ENCODE results near the gene ATP5IF1.

ATP5IF1 gene

DNA sequence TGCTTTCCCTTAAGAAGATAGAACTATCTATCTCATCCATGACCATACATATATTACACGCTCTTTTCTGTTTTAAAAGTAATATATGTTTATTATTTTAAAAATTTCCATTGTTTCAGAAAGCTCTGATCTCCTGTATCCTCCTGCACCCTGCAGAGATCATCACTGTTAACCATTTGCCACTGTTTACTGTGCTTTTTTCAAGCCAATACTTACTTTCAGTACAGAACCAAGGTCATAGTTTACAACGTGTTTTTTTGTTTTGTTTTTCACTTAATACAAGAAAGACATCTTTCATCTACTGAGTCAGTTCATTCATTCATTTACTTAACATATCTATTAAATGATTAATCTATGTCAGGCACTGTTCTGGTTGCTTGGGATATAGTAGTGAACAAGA is 33.6 kb downstream of the ATP5IF1 start:
- no peak for DNase-seq (ENCODE audit: low spot score)
- ChIA-PET POLR2A (ENCODE audit: low non-redundant PET) (interaction anchor here (0.7 kb wide), 1 partner anchor 301 kb away, joined by 9 read pairs; no protein-coding TSS in a partner anchor), CTCF (interaction anchor here (0.7 kb wide), 1 partner anchor 11 kb away, joined by 5 read pairs; no protein-coding TSS in a partner anchor)
- TF ChIP-seq, protein P1, sequence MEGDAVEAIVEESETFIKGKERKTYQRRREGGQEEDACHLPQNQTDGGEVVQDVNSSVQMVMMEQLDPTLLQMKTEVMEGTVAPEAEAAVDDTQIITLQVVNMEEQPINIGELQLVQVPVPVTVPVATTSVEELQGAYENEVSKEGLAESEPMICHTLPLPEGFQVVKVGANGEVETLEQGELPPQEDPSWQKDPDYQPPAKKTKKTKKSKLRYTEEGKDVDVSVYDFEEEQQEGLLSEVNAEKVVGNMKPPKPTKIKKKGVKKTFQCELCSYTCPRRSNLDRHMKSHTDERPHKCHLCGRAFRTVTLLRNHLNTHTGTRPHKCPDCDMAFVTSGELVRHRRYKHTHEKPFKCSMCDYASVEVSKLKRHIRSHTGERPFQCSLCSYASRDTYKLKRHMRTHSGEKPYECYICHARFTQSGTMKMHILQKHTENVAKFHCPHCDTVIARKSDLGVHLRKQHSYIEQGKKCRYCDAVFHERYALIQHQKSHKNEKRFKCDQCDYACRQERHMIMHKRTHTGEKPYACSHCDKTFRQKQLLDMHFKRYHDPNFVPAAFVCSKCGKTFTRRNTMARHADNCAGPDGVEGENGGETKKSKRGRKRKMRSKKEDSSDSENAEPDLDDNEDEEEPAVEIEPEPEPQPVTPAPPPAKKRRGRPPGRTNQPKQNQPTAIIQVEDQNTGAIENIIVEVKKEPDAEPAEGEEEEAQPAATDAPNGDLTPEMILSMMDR (conservative IDR thresholded peaks at IDR 0.05; ENCODE audit: low read depth): no peak
- H3K27ac ChIP-seq: no peak overlapping the region

DNA sequence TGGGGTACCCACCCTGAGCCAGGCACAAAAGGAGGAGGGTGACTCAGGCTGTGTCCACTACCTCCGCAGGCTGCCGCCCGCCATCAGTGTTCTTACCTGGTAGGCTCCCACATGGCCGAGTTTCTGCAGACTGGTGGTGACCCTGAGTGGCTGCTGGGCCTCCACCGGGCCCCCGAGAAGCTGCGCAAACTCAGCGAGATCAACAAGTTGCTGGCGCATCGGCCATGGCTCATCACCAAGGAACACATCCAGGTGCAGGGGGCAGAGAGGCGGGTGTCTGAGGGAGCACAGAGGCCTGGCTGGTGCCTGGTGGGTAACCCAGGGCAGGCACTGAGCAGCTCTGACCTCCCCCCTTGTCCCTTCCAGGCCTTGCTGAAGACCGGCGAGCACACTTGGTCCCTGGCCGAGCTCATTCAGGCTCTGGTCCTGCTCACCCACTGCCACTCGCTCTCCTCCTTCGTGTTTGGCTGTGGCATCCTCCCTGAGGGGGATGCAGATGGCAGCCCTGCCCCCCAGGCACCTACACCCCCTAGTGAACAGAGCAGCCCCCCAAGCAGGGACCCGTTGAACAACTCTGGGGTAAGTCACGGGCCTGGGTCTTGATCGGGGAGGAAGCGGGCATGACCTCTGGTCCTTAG is 36.4 kb downstream of the ATP5IF1 start:
- POLR2A ChIA-PET (ENCODE audit: low non-redundant PET): no interaction called here
- CTCF ChIA-PET: interaction anchor here (0.5 kb wide), 1 partner anchor 99 kb away, joined by 4 read pairs; no protein-coding TSS in a partner anchor
- DNase-seq (ENCODE audit: low spot score): no peak
- H3K27ac ChIP-seq: no peak overlapping the region; the same call in 1 of the 2 replicates
- TF ChIP-seq, protein P1 (conservative IDR thresholded peaks at IDR 0.05; ENCODE audit: low read depth): no peak

DNA sequence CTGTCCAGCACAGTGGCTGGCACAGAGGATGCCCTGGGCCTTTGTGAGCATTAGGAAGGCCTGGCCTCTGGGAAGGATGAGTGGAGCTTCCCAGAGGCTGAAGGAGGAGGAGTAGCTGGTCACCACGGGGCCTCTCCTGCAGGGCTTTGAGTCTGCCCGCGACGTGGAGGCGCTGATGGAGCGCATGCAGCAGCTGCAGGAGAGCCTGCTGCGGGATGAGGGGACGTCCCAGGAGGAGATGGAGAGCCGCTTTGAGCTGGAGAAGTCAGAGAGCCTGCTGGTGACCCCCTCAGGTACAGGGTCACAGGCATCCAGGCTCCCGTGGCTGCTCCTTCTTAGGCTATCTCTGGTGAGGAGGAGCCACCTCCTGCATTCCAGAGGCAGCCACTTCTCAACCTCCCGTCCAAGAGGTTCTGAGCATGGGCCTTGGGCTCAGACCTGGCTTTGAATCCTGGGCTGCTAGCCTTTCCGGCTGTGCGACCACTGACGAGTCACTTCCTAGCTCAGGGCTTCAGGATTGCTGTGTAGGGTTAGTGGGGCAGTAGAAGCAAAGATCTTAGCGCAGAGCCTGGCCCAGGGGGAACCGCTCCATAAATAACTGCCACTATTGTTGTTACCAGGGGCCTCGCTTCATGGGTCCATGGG is 37.4 kb downstream of the ATP5IF1 start:
- ChIA-PET POLR2A (ENCODE audit: low non-redundant PET) (no interaction called here), CTCF (no interaction called here)

DNA sequence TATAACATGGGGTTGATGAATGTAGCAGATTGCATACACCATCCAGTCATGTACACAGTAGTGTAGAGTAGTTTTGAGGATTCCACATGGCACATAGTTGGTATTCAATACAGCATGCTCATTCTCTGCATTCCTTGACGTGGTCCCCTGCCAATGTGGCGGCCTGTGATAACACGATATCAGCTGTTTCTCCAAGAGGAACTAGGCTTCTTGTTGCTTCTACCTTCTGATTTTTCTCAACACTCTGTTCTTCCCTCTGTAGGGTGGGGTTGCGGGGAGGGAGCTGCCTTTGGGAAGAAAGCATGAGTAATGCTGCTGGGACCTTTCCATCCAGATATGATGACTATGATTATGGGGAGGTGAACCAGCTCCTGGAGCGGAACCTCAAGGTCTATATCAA is 42.8 kb downstream of the ATP5IF1 start:
- CTCF ChIA-PET: interaction anchor here (0.5 kb wide), 1 partner anchor 8 kb away, joined by 3 read pairs; no protein-coding TSS in a partner anchor
- H3K27ac ChIP-seq: no peak overlapping the region
- DNase-seq (ENCODE audit: low spot score): no peak
- TF ChIP-seq, protein P1 (conservative IDR thresholded peaks at IDR 0.05; ENCODE audit: low read depth): no peak
- POLR2A ChIA-PET (ENCODE audit: low non-redundant PET): no interaction called here

More for the DNA sequence above, 37.4 kb downstream of the ATP5IF1 start:
- no peak for DNase-seq (ENCODE audit: low spot score)
- TF ChIP-seq, protein P1 (conservative IDR thresholded peaks at IDR 0.05; ENCODE audit: low read depth): no peak
- H3K27ac ChIP-seq: peak overlapping the region; percentile 28

DNA sequence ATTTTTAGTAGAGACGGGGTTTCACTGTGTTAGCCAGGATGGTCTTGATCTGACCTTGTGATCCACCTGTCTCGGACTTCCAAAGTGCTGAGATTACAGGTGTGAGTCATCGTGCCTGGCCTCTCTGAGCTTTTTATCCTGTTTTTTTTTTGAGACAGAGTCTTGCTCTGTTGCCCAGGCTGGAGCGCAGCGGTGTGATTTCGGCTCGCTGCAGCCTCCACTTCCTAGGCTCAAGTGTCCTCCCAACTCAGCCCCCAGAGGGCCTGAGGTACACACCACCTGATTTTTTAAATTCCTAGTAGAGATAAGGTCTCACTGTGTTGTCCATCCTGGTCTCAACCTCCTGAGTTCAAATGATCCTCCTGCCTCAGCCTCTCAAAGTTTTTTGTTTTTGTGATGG is 43.8 kb downstream of the ATP5IF1 start:
- CTCF ChIA-PET: interaction anchor here (0.7 kb wide), 1 partner anchor 31 kb away, joined by 3 read pairs; no protein-coding TSS in a partner anchor
- POLR2A ChIA-PET (ENCODE audit: low non-redundant PET): no interaction called here
- no peak for DNase-seq (ENCODE audit: low spot score)
- TF ChIP-seq, protein P1 (conservative IDR thresholded peaks at IDR 0.05; ENCODE audit: low read depth): no peak
- no peak overlapping the region for H3K27ac ChIP-seq

DNA sequence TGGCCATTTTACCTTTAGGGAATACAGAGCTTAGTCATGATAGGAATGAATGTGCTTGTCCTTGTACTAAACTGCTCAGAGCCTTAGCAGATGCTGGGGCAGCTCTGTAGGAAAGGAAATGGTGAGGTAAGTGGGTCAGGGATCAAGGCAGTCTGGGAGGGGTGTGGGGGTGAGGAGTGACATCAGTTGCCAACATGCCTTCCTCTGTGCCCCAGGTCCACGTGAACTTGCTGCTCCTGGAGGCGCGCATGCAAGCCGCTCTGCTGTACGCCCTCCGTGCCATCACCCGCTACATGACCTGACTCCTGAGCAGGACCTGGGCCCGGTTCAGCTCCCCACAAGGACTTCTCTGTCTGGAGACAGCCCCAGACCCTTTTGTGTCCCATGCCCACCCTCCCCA is 44.6 kb downstream of the ATP5IF1 start:
- peak overlapping the region; percentile 52 for H3K27ac ChIP-seq
- no peak for DNase-seq (ENCODE audit: low spot score)
- TF ChIP-seq, protein P1 (conservative IDR thresholded peaks at IDR 0.05; ENCODE audit: low read depth): no peak
- POLR2A ChIA-PET (ENCODE audit: low non-redundant PET): no interaction called here
- CTCF ChIA-PET: interaction anchor here (0.6 to 0.7 kb wide), 2 partner anchors 11 to 27 kb away, joined by 3 to 5 read pairs; no protein-coding TSS in a partner anchor
